ENCODE results near the gene KCTD2. TPM values are rescaled to one million over a fixed set of nuclear protein-coding genes. Genes with fewer than 3 reads are reported as not detected.

The KCTD2 gene
- total and polyA plus RNA-seq, 2 of the 13 experiments (the other 11 are each of a cell fraction or from before 2014, with no cell fraction given): 28.3 to 32.6 TPM

DNA sequence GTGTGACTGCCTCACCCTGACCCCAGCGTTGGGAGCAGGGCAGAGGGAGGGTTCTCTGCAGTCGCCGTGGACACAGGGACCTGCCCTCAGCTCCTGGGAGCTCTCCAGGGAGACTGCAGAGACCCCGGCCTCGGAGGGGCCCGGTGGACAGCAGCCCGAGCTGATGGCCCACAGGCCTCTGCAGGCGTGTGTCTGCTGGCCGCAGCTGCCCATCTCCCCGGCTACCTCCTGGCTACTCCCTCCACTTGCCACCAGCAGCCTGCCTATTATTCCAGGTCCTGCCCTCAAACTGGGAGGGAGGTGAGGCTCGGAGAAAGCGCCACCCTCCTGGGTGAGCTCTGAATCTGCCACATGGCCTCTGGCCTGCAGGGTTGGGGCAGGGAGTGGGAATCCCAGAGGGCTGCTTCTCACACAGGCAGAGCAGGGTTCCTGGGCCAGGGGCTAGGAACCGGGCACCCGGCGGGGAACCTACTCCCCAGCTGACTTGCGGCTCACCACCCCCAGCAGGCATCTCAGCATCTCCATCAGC is 47.9 kb downstream of the KCTD2 start (continued):
- peak; percentile 61 for TF ChIP-seq ZNF687 (CRISPR knock-in tag; IDR thresholded peaks at IDR 0.05)

- DNase-seq (ENCODE audit: low spot score): peak; percentile 91
- in situ Hi-C loops (cut with HindIII; ENCODE audit: extremely low pct_ligation_motif_present, low pct_unique_long_range_greater_than_20kb): no loop called here
- TF ChIP-seq MED1 (CRISPR knock-in tag; IDR thresholded peaks at IDR 0.05) (peak; percentile 74), CBX5 (CRISPR knock-in tag; IDR thresholded peaks at IDR 0.05; ENCODE audit: borderline replicate concordance) (peak; percentile 80; the same call in 1 of the 2 replicates), ZFYVE20 (CRISPR knock-in tag; IDR thresholded peaks at IDR 0.05; ENCODE audit: borderline replicate concordance, low read depth) (no peak), ATRX (CRISPR knock-in tag; IDR thresholded peaks at IDR 0.05; ENCODE audit: borderline replicate concordance) (no peak), ZSCAN25 (CRISPR knock-in tag; IDR thresholded peaks at IDR 0.05) (peak; percentile 54; the same call in 1 of the 2 replicates), BCL6 (CRISPR knock-in tag; IDR thresholded peaks at IDR 0.05) (peak; percentile 57), MXI1 (IDR thresholded peaks at IDR 0.05; ENCODE audit: borderline replicate concordance, low read depth, low read length) (peak; percentile 34; the same call in 1 of the 3 replicates), SETDB1 (CRISPR knock-in tag; IDR thresholded peaks at IDR 0.05; ENCODE audit: borderline replicate concordance) (no peak), MEIS1 (CRISPR knock-in tag; IDR thresholded peaks at IDR 0.05; ENCODE audit: borderline replicate concordance) (no peak), ZSCAN9 (CRISPR knock-in tag; IDR thresholded peaks at IDR 0.05; ENCODE audit: borderline replicate concordance) (peak; percentile 48; the same call in 1 of the 2 replicates), ZBTB26 (CRISPR knock-in tag; IDR thresholded peaks at IDR 0.05; ENCODE audit: borderline replicate concordance) (peak; percentile 60; the same call in 1 of the 2 replicates)
- TF ChIP-seq, protein P1, sequence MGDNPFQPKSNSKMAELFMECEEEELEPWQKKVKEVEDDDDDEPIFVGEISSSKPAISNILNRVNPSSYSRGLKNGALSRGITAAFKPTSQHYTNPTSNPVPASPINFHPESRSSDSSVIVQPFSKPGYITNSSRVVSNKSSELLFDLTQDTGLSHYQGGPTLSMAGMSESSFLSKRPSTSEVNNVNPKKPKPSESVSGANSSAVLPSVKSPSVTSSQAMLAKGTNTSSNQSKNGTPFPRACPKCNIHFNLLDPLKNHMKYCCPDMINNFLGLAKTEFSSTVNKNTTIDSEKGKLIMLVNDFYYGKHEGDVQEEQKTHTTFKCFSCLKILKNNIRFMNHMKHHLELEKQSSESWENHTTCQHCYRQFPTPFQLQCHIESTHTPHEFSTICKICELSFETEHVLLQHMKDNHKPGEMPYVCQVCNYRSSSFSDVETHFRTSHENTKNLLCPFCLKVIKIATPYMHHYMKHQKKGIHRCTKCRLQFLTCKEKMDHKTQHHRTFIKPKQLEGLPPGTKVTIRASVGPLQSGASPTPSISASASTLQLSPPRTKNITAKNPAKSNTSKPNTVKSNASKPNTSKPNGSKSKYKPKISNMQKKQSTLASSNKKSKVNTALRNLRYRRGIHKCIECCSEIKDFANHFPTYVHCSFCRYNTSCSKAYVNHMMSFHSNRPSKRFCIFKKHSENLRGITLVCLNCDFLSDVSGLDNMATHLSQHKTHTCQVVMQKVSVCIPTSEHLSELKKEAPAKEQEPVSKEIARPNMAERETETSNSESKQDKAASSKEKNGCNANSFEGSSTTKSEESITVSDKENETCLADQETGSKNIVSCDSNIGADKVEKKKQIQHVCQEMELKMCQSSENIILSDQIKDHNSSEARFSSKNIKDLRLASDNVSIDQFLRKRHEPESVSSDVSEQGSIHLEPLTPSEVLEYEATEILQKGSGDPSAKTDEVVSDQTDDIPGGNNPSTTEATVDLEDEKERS (CRISPR knock-in tag; IDR thresholded peaks at IDR 0.05): no peak
Measured at GRCh38 chr17:75096082-75096625, 49.1 kb downstream of the KCTD2 start.

More at GRCh38 chr17:75096082-75096625, 49.1 kb downstream of the KCTD2 start:
- Histone ChIP-seq H3K4me1 (ENCODE audit: insufficient read depth, low read length) (peaks cover 61% of the 10 kb centered on the region), H3K9me3 (ENCODE audit: low read length) (no peaks in the 10 kb centered on the region), H3K27me3 (ENCODE audit: control insufficient read depth in 1 of 2, insufficient read depth in 2 of 2, low read length in 2 of 2) (peaks cover 3 to 25% of the 10 kb centered on the region in 2 experiments; a peak in 3 of 5 replicates), H4K20me1 (ENCODE audit: insufficient read depth, low read length) (no peaks in the 10 kb centered on the region; the same call in 1 of the 2 replicates), H3K4me3 (replicated peaks in 1 of 3; ENCODE audit: insufficient read depth in 1 of 3, low read depth in 2 of 3, low read length in 3 of 3) (peak overlapping the region in 1 of 3 experiments; percentile 22; a peak in 1 of 6 replicates), H3K36me3 (replicated peaks in 1 of 2; ENCODE audit: control insufficient read depth in 1 of 2, insufficient read depth in 2 of 2, low read length in 2 of 2) (no peaks in the 10 kb centered on the region), H3K9ac (ENCODE audit: insufficient read depth, low read depth, low read length) (peak overlapping the region; percentile 44), H2AFZ (ENCODE audit: low read length) (no peak overlapping the region), H3K4me2 (ENCODE audit: low read depth, low read length) (peak overlapping the region; percentile 67), H3K79me2 (ENCODE audit: insufficient read depth, low read length) (no peaks in the 10 kb centered on the region), H3K27ac (ENCODE audit: extremely low read length, insufficient read depth, low read length) (no peak overlapping the region)
- intact Hi-C loops (cut with micrococcal nuclease; ENCODE audit: unreplicated experiment): no loop called here
- ATAC-seq (peak; percentile 66), FAIRE-seq (peak; percentile 96)
- POLR2A ChIA-PET: interaction anchor here (0.8 to 1.8 kb wide), 12 partner anchors 8 to 360 kb away, joined by 3 to 20 read pairs (median 6); partner anchors contain the start of genes ARMC7, MRPL58, NT5C and SLC16A5
- no TSS peak for BruUV-seq (replicated peaks)
- CTCF ChIA-PET (ENCODE audit: low intra/inter-chr PET ratio, low total read pairs): interaction anchor here (1.1 kb wide), 1 partner anchor 26 kb away, joined by 3 read pairs; no protein-coding TSS in a partner anchor
- WGBS (ENCODE audit: low lambda C conversion rate): 8% methylated on average over 14 of the region's 14 CpGs

Data from HepG2 (cell line).